HTERT RPE-1 (cell line): ENCODE results near the gene CAMK2A.

Source experiments
- in situ Hi-C: fragments of 300-500 bp; cut with MboI; formaldehyde crosslinking; loops from 4 replicates; pipeline ENCODE4 v1.14.3; 2020; ENCODE audit warnings: low sequenced_read_pairs

Gene CAMK2A

GRCh38 chr5:150316320-150316719, 26.7 kb upstream of the CAMK2A start:
- in situ Hi-C loops, result no loop called here

- in situ Hi-C loops, result no loop called here
Measured at GRCh38 chr5:150315245-150315644, 25.7 kb upstream of the CAMK2A start.

GRCh38 chr5:150313921-150314716, 24.5 kb upstream of the CAMK2A start:
- in situ Hi-C loops, result no loop called here

- in situ Hi-C loops, result no loop called here
Measured at GRCh38 chr5:150313501-150313900, 23.9 kb upstream of the CAMK2A start.

GRCh38 chr5:150312518-150312917, 22.9 kb upstream of the CAMK2A start:
- in situ Hi-C loops, result no loop called here

- in situ Hi-C loops, result no loop called here
Measured at GRCh38 chr5:150311015-150311692, 21.6 kb upstream of the CAMK2A start.

GRCh38 chr5:150310246-150310645, 20.7 kb upstream of the CAMK2A start:
- in situ Hi-C loops, result no loop called here

- in situ Hi-C loops, result no loop called here
Measured at GRCh38 chr5:150309886-150310239, 20.3 kb upstream of the CAMK2A start.

- in situ Hi-C loops, result no loop called here
Measured at GRCh38 chr5:150309101-150309885, 19.7 kb upstream of the CAMK2A start.

GRCh38 chr5:150307617-150308426, 18.2 kb upstream of the CAMK2A start:
- in situ Hi-C loops, result no loop called here

GRCh38 chr5:150306775-150307174, 17.2 kb upstream of the CAMK2A start:
- in situ Hi-C loops, result no loop called here

GRCh38 chr5:150305557-150305956, 16.0 kb upstream of the CAMK2A start:
- in situ Hi-C loops, result no loop called here

GRCh38 chr5:150305095-150305494, 15.5 kb upstream of the CAMK2A start:
- in situ Hi-C loops, result no loop called here

GRCh38 chr5:150304481-150305081, 15.0 kb upstream of the CAMK2A start:
- in situ Hi-C loops, result no loop called here

GRCh38 chr5:150303660-150304386, 14.2 kb upstream of the CAMK2A start:
- in situ Hi-C loops, result no loop called here

GRCh38 chr5:150303070-150303615, 13.6 kb upstream of the CAMK2A start:
- in situ Hi-C loops, result no loop called here

- in situ Hi-C loops, result no loop called here
Measured at GRCh38 chr5:150302301-150303069, 12.9 kb upstream of the CAMK2A start, which contains the start of gene ARSI. ARSI (minus strand) TSS chr5:150302905; CDS start chr5:150302373, 532 bp downstream.

- in situ Hi-C loops, result no loop called here
Measured at GRCh38 chr5:150301901-150302300, 12.3 kb upstream of the CAMK2A start.

GRCh38 chr5:150301170-150301505, 11.6 kb upstream of the CAMK2A start:
- in situ Hi-C loops, result no loop called here
